Heart left ventricle (tissue), 13 donors: Measurements from ENCODE around the gene PRKG1.

Source experiments
- POLR2A ChIP-seq, 2 donors: fragments of 450-650 bp; IDR thresholded peaks; one replicate each; pipeline ENCODE4 v1.6.1; 2017; ENCODE audit warnings: antibody characterized with exemption in 2 of 2, mild to moderate bottlenecking in 2 of 2, moderate library complexity in 2 of 2
- TF ChIP-seq, protein P1 (sequence below), 12 donors: fragments of 200-600 bp; sonication (generic) in 4 of 12; IDR thresholded peaks; one replicate each; pipeline versions ENCODE4 v1.5.0 to v1.8.0; 2018 to 2022; ENCODE audit warnings: antibody characterized with exemption in 12 of 12, mild to moderate bottlenecking in 5 of 12
- donor health status: ischemic (EF 13 %, LVEDD 7.1; RV severe dilation, severe dysfunction).
- donor health status: DM: no; HTN: yes; CAD: no.
- donor health status: DM: no; HTN: no; CAD: no.
- donor health status: ischemic (EF 25% LVEDD 6.9; RV normal size, moderate dysfunction).
- donor health status: ischemic (EF 25% LVEDD 5.7; RV mildly dilated, moderate dysfunction).
- donor health status: ischemic (EF 35%, LVEDD 5.7; RV mildly dilated, moderate dysfunction).
- donor health status: nonischemic (EF 11% LVEDD 7.7; RV severe dilation, severe dysfunction).
- donor health status: DM: yes; HTN: yes; CAD: no.
- donor health status: PGD.
- donor health status: ischemic (EF 29% LVEDD 5.4; RV normal size, mild dysfunction).
- donor health status: nonischemic (EF 23%, LVEDD 6.1; RV moderate dilation, normal function).

DNA sequence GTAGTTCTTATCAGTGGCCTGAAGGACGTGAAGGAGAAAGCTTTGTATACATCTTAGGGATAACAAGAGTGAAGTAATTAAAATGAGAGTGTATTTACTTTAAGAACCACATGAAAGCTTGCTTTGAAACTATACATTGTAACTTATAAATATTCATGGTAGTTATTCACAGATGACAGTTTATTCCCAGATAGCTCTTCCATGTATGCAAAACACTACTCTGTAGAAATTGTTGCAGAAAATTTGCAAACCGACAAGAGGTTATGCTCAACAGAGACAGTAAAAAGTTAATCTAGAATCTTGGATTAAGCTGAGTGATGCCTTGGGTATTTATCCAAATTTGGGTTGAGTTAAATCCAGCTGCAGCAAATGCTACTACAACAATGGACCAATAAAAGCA, 301.5 kb downstream of the PRKG1 start:
- TF ChIP-seq, protein P1, sequence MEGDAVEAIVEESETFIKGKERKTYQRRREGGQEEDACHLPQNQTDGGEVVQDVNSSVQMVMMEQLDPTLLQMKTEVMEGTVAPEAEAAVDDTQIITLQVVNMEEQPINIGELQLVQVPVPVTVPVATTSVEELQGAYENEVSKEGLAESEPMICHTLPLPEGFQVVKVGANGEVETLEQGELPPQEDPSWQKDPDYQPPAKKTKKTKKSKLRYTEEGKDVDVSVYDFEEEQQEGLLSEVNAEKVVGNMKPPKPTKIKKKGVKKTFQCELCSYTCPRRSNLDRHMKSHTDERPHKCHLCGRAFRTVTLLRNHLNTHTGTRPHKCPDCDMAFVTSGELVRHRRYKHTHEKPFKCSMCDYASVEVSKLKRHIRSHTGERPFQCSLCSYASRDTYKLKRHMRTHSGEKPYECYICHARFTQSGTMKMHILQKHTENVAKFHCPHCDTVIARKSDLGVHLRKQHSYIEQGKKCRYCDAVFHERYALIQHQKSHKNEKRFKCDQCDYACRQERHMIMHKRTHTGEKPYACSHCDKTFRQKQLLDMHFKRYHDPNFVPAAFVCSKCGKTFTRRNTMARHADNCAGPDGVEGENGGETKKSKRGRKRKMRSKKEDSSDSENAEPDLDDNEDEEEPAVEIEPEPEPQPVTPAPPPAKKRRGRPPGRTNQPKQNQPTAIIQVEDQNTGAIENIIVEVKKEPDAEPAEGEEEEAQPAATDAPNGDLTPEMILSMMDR (IDR thresholded peaks at IDR 0.05), result no peak
- no peak for TF ChIP-seq POLR2A (IDR thresholded peaks at IDR 0.05)
